ENCODE results near the gene DAZAP1. TPM values are rescaled to one million over a fixed set of nuclear protein-coding genes. Genes with fewer than 3 reads are reported as not detected.

Gene DAZAP1
- total RNA-seq, 1 experiment from 2014 or later, result 151 TPM

DNA sequence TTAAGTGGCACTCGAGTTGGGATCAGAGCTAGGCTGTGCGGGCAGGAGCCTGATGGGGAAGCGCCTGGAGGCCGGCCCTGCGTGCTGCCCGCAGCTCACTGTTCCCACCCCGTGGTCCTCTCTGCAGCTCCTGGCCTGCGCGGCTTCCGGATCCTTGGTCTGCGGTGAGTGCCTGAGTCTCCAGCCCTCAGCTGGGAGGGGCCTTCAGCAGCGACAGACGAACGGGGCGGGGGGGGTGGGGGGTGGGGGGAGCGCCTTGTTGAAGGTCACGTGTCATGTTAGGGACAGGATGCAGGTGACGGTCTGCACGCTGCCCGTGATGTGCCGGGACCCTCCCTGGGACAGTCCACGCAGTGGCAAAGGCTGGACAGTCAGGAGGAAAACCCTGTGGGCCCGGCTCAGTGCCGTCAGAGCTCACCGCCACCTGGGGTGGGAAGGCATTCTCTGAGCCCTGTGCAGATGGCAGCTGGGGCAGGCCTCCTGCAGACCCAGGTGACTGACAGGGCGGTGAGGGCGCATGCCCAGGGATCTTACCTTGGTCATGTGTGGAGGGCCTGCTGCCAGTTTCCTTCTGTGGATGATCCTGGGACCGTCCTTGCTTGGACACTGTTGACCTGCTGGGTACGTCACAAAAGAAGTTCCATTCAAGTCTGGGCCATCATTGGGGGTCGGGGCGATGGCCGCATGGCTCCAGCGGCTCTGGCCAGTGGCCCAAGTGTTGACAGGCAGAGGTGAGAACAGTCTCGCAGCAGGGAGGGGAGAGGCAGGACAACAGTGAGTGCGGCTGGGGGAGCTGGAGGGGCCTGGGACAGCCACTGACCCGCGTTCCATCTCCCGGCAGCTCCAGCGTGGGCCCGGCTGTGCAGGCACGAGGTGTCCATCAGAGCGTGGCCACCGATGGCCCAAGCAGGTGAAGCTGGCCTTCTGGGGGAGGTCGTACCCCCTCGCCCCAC, 19.4 kb upstream of the DAZAP1 start:
- Mint-ChIP-seq H3K4me1 (ENCODE audit: low read depth, unreplicated experiment) (peaks cover 7% of the 10 kb centered on the region), H3K27me3 (ENCODE audit: unreplicated experiment) (peaks cover 6% of the 10 kb centered on the region), H3K9me3 (ENCODE audit: low read depth, unreplicated experiment) (no peaks in the 10 kb centered on the region), H3K36me3 (ENCODE audit: insufficient read depth, unreplicated experiment) (peaks cover 26% of the 10 kb centered on the region), H3K27ac (ENCODE audit: unreplicated experiment) (no peak overlapping the region), H3K4me3 (ENCODE audit: low read depth, unreplicated experiment) (no peak overlapping the region)
- TF ChIP-seq, protein P1, sequence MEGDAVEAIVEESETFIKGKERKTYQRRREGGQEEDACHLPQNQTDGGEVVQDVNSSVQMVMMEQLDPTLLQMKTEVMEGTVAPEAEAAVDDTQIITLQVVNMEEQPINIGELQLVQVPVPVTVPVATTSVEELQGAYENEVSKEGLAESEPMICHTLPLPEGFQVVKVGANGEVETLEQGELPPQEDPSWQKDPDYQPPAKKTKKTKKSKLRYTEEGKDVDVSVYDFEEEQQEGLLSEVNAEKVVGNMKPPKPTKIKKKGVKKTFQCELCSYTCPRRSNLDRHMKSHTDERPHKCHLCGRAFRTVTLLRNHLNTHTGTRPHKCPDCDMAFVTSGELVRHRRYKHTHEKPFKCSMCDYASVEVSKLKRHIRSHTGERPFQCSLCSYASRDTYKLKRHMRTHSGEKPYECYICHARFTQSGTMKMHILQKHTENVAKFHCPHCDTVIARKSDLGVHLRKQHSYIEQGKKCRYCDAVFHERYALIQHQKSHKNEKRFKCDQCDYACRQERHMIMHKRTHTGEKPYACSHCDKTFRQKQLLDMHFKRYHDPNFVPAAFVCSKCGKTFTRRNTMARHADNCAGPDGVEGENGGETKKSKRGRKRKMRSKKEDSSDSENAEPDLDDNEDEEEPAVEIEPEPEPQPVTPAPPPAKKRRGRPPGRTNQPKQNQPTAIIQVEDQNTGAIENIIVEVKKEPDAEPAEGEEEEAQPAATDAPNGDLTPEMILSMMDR (IDR thresholded peaks at IDR 0.05; ENCODE audit: unreplicated experiment), result no peak
- CTCF ChIA-PET, result no interaction called here
- BruUV-seq (replicated peaks), result no TSS peak
- intact Hi-C loops (cut with micrococcal nuclease; ENCODE audit: unreplicated experiment), result no loop called here
- no peak for DNase-seq

DNA sequence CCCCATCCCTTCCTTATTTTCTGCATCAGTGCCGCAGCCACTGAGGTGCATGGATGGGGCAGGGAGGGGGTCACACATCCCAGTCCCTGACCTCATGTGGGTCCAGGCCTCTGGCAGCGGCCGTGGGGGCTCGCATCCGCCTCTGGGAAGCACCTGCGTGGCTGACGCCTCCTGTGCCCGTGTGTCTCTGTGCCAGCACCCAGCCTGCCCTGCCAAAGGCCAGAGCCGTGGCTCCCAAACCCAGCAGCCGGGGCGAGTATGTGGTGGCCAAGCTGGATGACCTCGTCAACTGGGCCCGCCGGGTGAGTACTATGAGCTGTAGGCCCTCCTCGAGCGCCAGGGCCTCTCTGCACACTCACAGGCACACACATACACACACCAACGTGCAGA, 18.8 kb upstream of the DAZAP1 start:
- DNase-seq, result no peak
- Mint-ChIP-seq H3K4me3 (ENCODE audit: low read depth, unreplicated experiment) (no peak overlapping the region), H3K9me3 (ENCODE audit: low read depth, unreplicated experiment) (no peaks in the 10 kb centered on the region), H3K36me3 (ENCODE audit: insufficient read depth, unreplicated experiment) (peaks cover 19% of the 10 kb centered on the region), H3K4me1 (ENCODE audit: low read depth, unreplicated experiment) (peaks cover under 1% of the 10 kb centered on the region), H3K27me3 (ENCODE audit: unreplicated experiment) (no peaks in the 10 kb centered on the region), H3K27ac (ENCODE audit: unreplicated experiment) (no peak overlapping the region)
- BruUV-seq (replicated peaks), result no TSS peak
- TF ChIP-seq, protein P1 (IDR thresholded peaks at IDR 0.05; ENCODE audit: unreplicated experiment), result no peak
- CTCF ChIA-PET, result no interaction called here
- intact Hi-C loops (cut with micrococcal nuclease; ENCODE audit: unreplicated experiment), result no loop called here

DNA sequence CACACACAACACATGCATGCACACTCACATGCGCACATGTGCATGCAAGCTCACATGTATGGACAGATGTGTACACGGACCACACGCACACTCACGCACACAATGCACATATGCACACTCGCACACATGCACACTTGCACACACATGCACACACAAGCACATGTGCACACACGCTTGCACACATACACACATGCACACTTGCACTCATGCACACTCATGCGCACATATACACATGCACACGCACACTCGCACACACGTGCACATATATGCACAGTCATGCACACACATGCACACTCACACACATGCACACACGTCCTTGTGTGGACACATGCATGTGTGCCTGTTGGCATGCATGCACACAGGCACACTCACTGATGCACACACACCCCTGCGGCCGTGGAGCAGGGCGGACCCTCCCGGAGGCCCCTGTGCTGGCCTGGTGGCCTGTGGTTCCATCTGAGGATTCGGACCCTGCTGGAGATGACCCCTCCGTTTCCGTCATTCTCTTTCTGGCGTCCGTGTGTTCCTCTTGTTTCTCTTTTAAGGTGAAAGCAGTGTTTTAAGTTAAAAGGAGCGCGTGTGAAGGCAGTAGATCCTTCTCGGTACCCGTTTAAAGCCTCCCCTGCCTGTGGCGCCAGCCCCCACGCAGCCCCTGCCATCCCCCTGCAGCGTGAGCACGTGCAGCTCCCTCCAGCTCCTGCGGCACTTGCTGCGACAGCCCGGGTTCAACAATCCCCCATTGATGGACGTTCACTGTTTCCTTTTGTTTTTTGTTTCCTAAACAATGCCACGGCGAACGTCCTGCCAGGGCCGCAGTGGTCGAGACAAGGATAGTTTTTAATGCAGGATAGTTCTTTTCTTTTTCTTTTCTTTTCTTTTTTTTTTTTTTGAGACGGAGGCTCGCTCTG, 18.1 kb upstream of the DAZAP1 start:
- Mint-ChIP-seq H3K27ac (ENCODE audit: unreplicated experiment) (no peak overlapping the region), H3K27me3 (ENCODE audit: unreplicated experiment) (no peaks in the 10 kb centered on the region), H3K4me3 (ENCODE audit: low read depth, unreplicated experiment) (no peak overlapping the region), H3K36me3 (ENCODE audit: insufficient read depth, unreplicated experiment) (peaks cover 13% of the 10 kb centered on the region), H3K9me3 (ENCODE audit: low read depth, unreplicated experiment) (no peaks in the 10 kb centered on the region), H3K4me1 (ENCODE audit: low read depth, unreplicated experiment) (no peaks in the 10 kb centered on the region)
- no TSS peak for BruUV-seq (replicated peaks)
- TF ChIP-seq, protein P1 (IDR thresholded peaks at IDR 0.05; ENCODE audit: unreplicated experiment), result no peak
- CTCF ChIA-PET, result no interaction called here
- no peak for DNase-seq
- intact Hi-C loops (cut with micrococcal nuclease; ENCODE audit: unreplicated experiment), result no loop called here

DNA sequence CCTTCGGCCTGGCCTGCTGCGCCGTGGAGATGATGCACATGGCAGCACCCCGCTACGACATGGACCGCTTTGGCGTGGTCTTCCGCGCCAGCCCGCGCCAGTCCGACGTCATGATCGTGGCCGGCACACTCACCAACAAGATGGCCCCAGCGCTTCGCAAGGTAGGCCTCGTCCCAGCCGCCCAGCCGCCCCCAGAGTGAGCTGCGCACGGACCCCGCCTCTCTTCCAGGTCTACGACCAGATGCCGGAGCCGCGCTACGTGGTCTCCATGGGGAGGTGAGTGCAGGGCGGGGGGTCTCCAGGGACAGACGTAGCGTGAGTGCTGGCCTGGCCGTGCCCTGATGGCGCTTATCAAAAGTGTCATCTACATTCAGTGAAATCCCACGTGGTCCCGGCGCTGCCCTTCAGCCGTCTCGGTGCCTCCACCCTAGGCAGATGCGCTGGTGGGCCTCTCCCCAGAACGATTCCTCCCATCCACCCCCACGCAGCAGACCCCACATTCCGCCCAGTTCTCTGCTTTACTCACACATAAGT, 16.4 kb upstream of the DAZAP1 start:
- BruUV-seq (replicated peaks), result no TSS peak

More for the DNA sequence above, 16.4 kb upstream of the DAZAP1 start:
- Mint-ChIP-seq H3K4me1 (ENCODE audit: low read depth, unreplicated experiment) (no peaks in the 10 kb centered on the region), H3K27me3 (ENCODE audit: unreplicated experiment) (no peaks in the 10 kb centered on the region), H3K4me3 (ENCODE audit: low read depth, unreplicated experiment) (no peak overlapping the region), H3K27ac (ENCODE audit: unreplicated experiment) (no peak overlapping the region), H3K9me3 (ENCODE audit: low read depth, unreplicated experiment) (no peaks in the 10 kb centered on the region), H3K36me3 (ENCODE audit: insufficient read depth, unreplicated experiment) (peaks cover 13% of the 10 kb centered on the region)
- TF ChIP-seq, protein P1 (IDR thresholded peaks at IDR 0.05; ENCODE audit: unreplicated experiment), result no peak
- CTCF ChIA-PET, result no interaction called here
- intact Hi-C loops (cut with micrococcal nuclease; ENCODE audit: unreplicated experiment), result no loop called here
- DNase-seq, result no peak

Data from Calu3 (cell line).